SU-DHL-6 (cell line): ENCODE data around the gene ZNF189.

Source experiments
- H2AFZ ChIP-seq: fragments of 200-600 bp; sonication (generic); 2 replicates; pipeline ENCODE4 v1.6.1; 2014; ENCODE audit warnings: low read depth, mild to moderate bottlenecking, moderate library complexity, mixed read lengths, antibody characterized with exemption, low read length; ENCODE audit not compliant: severe bottlenecking
- H3F3A ChIP-seq: fragments of 200-600 bp; shearing (Covaris generic); 2 replicates; pipeline ENCODE4 v1.6.0; 2016; ENCODE audit warnings: antibody characterized with exemption, mild to moderate bottlenecking; ENCODE audit not compliant: insufficient read depth
- H3K27ac ChIP-seq: fragments of 200-600 bp; sonication (generic); 2 replicates; pipeline ENCODE4 v1.5.1; 2016; ENCODE audit warnings: low read depth, mild to moderate bottlenecking, low read length, moderate library complexity, mixed read lengths
- H3K27me3 ChIP-seq: fragments of 200-600 bp; sonication (generic), shearing (Covaris generic); 2 replicates; pipeline ENCODE4 v1.6.0; 2014; ENCODE audit warnings: mild to moderate bottlenecking, low read length
- H3K36me3 ChIP-seq: fragments of 200-600 bp; sonication (generic); 2 replicates; pipeline ENCODE4 v1.6.1; 2014; ENCODE audit warnings: mild to moderate bottlenecking, low read length, mixed read lengths
- H3K4me2 ChIP-seq: fragments of 300-600, 200-600 bp; shearing (Covaris generic), sonication (generic); 2 replicates; pipeline ENCODE4 v1.6.0; 2014; ENCODE audit warnings: low read length, low read depth, mild to moderate bottlenecking; ENCODE audit not compliant: poor library complexity, severe bottlenecking
- H3K4me3 ChIP-seq: fragments of 200-600 bp; sonication (generic); 2 replicates; pipeline ENCODE4 v1.5.1; 2014; ENCODE audit warnings: antibody characterized with exemption, low read length, mild to moderate bottlenecking, mixed read lengths; ENCODE audit not compliant: insufficient read depth, poor library complexity, severe bottlenecking
- H3K79me2 ChIP-seq: fragments of 200-600 bp; sonication (generic); 2 replicates; pipeline ENCODE4 v1.6.1; 2014; ENCODE audit warnings: mild to moderate bottlenecking, low read length, moderate library complexity; ENCODE audit not compliant: insufficient read depth
- H3K9ac ChIP-seq: fragments of 200-600 bp; sonication (generic); 2 replicates; pipeline ENCODE4 v1.7.0; 2014; ENCODE audit warnings: mild to moderate bottlenecking, low read length
- H3K9me2 ChIP-seq: fragments of 200-600 bp; sonication (generic); replicated peaks from 2 replicates; pipeline ENCODE4 v1.6.1; 2014; ENCODE audit warnings: low read length; ENCODE audit not compliant: insufficient read depth
- H3K9me3 ChIP-seq: fragments of 200-600 bp; sonication (generic); 2 replicates; pipeline ENCODE4 v1.6.1; 2014; ENCODE audit warnings: low read length, mixed read lengths; ENCODE audit not compliant: insufficient read depth
- H4K20me1 ChIP-seq: fragments of 200-600 bp; sonication (generic); 2 replicates; pipeline ENCODE4 v1.6.1; 2014; ENCODE audit warnings: low read depth, mild to moderate bottlenecking, antibody characterized with exemption, low read length, moderate library complexity, mixed read lengths
- EZH2phosphoT487 ChIP-seq: fragments of 200-600 bp; sonication (generic), shearing (Covaris generic); conservative IDR thresholded peaks from 2 replicates; pipeline ENCODE4 v1.6.1; 2018; ENCODE audit warnings: mild to moderate bottlenecking, antibody characterized with exemption, low read length, moderate library complexity, mixed read lengths
- TF ChIP-seq, protein P1 (sequence below): fragments of 200-600 bp; sonication (generic); IDR thresholded peaks from one replicate; pipeline ENCODE4 v1.5.1; 2017; ENCODE audit warnings: antibody characterized with exemption, mild to moderate bottlenecking, low read length, moderate library complexity; ENCODE audit not compliant: insufficient read depth, poor library complexity, severe bottlenecking

The ZNF189 gene

DNA sequence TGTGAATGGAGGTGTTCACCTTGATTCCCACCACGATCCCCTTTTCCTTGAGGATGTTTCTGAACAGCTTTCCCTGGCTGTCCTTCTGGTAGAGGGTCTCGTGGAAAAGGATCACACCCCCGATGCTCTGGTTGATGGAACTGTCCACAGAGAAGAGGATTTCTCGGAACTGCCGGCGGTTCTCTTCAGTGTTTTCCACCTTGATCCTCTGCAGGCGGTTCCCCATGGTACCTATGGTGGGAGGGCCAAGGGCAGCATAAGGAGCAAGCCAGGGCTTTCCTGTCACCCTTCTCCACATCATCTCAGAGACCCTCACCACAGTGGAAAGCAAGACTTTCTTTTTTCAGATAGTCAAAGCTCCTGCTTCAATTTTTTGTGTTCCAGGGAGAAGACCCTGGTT lies 31.1 kb downstream of the ZNF189 start:
- Histone ChIP-seq H2AFZ (no peak overlapping the region), H3K9me2 (no peaks in the 10 kb centered on the region), H4K20me1 (no peaks in the 10 kb centered on the region), H3K4me2 (no peak overlapping the region), H3K27ac (no peak overlapping the region), H3K36me3 (no peaks in the 10 kb centered on the region), H3K27me3 (no peaks in the 10 kb centered on the region), H3K79me2 (no peaks in the 10 kb centered on the region), H3K9me3 (no peaks in the 10 kb centered on the region), H3F3A (peaks cover 15% of the 10 kb centered on the region), H3K9ac (no peak overlapping the region), H3K4me3 (no peak overlapping the region)
- TF ChIP-seq, protein P1, sequence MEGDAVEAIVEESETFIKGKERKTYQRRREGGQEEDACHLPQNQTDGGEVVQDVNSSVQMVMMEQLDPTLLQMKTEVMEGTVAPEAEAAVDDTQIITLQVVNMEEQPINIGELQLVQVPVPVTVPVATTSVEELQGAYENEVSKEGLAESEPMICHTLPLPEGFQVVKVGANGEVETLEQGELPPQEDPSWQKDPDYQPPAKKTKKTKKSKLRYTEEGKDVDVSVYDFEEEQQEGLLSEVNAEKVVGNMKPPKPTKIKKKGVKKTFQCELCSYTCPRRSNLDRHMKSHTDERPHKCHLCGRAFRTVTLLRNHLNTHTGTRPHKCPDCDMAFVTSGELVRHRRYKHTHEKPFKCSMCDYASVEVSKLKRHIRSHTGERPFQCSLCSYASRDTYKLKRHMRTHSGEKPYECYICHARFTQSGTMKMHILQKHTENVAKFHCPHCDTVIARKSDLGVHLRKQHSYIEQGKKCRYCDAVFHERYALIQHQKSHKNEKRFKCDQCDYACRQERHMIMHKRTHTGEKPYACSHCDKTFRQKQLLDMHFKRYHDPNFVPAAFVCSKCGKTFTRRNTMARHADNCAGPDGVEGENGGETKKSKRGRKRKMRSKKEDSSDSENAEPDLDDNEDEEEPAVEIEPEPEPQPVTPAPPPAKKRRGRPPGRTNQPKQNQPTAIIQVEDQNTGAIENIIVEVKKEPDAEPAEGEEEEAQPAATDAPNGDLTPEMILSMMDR: no peak
- no peak for TF ChIP-seq EZH2phosphoT487

DNA sequence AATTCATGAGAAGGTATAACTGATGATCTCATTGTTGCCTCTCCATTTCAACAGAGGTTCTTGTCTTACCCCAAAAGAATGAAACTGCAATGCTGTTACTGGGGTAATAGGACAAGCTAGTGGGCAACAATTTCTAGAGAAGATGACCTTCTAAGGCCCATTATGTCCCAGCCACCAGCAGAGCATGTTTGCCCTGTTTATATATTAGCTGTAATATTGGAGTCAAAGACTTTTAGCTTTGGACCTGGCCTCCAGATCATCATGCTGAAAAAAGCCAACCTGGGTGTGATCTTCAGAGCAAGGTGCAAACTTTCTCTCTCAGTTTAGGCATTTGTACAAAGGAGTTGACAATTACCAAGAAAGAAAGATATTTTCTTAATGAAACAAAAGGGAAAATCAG lies 33.5 kb downstream of the ZNF189 start:
- TF ChIP-seq, protein P1: no peak
- no peak for TF ChIP-seq EZH2phosphoT487
- Histone ChIP-seq H3K9me3 (no peaks in the 10 kb centered on the region), H3F3A (peaks cover 15% of the 10 kb centered on the region), H3K79me2 (no peaks in the 10 kb centered on the region), H3K27me3 (no peaks in the 10 kb centered on the region), H3K9me2 (no peaks in the 10 kb centered on the region), H3K36me3 (no peaks in the 10 kb centered on the region), H4K20me1 (no peaks in the 10 kb centered on the region), H2AFZ (no peak overlapping the region), H3K4me3 (no peak overlapping the region), H3K27ac (no peak overlapping the region), H3K4me2 (no peak overlapping the region), H3K9ac (no peak overlapping the region)

DNA sequence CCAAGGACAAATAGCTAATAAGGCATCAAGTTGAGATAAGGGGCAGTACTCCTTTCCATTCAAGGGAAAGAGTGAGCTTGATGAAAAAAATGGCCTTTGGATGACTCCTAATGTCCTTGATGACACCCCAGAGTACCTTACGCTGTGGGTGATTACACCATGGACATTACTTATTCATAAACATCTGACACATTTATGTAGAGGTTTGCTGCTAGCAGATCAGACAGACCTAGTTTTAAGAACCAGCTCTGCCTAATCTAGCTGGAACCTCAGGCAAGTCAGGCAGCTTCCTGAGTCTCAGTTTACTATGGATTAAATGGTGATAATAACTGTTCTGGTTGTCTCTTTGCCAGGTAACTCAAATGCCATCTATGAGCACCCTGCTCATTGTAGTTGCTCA lies 34.1 kb downstream of the ZNF189 start:
- Histone ChIP-seq H2AFZ (no peak overlapping the region), H4K20me1 (no peaks in the 10 kb centered on the region), H3K9me2 (no peaks in the 10 kb centered on the region), H3K9ac (no peak overlapping the region), H3K4me2 (no peak overlapping the region), H3K9me3 (no peaks in the 10 kb centered on the region), H3F3A (peaks cover 11% of the 10 kb centered on the region), H3K36me3 (no peaks in the 10 kb centered on the region), H3K27ac (no peak overlapping the region), H3K27me3 (no peaks in the 10 kb centered on the region), H3K79me2 (no peaks in the 10 kb centered on the region), H3K4me3 (no peak overlapping the region)
- TF ChIP-seq EZH2phosphoT487: no peak
- TF ChIP-seq, protein P1: no peak
